H1 (cell line): ENCODE measurements around the gene NR2C2AP. TPM values are rescaled to one million over a fixed set of nuclear protein-coding genes. Genes with fewer than 3 reads are reported as not detected.
A peak's percentile ranks its signal among the peaks of the same experiment; 100 is the strongest.

Experiments
- CTCF ChIA-PET: fragments of 300-600 bp; sonication (Branson Sonifier 250); formaldehyde crosslinking; loops from one replicate; lab custom pipeline; 2021; ENCODE audit not compliant: partially characterized antibody; lab: Charles Lee
- POLR2A ChIA-PET: fragments of 300-600 bp; sonication (Branson Sonifier 250); formaldehyde crosslinking; loops from one replicate; lab custom pipeline; 2021; ENCODE audit warnings: inconsistent platforms; ENCODE audit not compliant: partially characterized antibody; lab: Charles Lee
- DNase-seq, 2 experiments: peaks; one replicate each; pipeline versions ENCODE4 v3.0.0 to v3.0.0-alpha.2; 2010 to 2022; ENCODE audit warnings: low spot score in 2 of 2, low read depth in 1 of 2, mixed read lengths in 1 of 2
- FAIRE-seq: peaks from 2 replicates; lab custom pipeline; 2011; peaks lifted over from hg19 to GRCh38; lab: Jason Lieb, UNC
- H2AFZ ChIP-seq: 2 replicates; pipeline ENCODE4 v1.8.1; 2012; ENCODE audit warnings: low read length, inconsistent platforms
- H2AK5ac ChIP-seq: 2 replicates; pipeline ENCODE4 v1.6.1; 2013; ENCODE audit warnings: low read depth, low read length
- H2BK120ac ChIP-seq: replicated peaks from 2 replicates; pipeline ENCODE3; 2013; ENCODE audit warnings: low read depth, low read length, inconsistent platforms
- H2BK12ac ChIP-seq: 2 replicates; pipeline ENCODE4 v1.6.1; 2013; ENCODE audit warnings: low read depth, low read length
- H2BK15ac ChIP-seq: 2 replicates; pipeline ENCODE4 v1.6.1; 2013; ENCODE audit warnings: low read length
- H2BK20ac ChIP-seq: 2 replicates; pipeline ENCODE4 v1.6.1; 2013; ENCODE audit warnings: low read length
- H2BK5ac ChIP-seq: 2 replicates; pipeline ENCODE4 v1.6.1; 2013; ENCODE audit warnings: low read depth, low read length
- H3K14ac ChIP-seq: 2 replicates; pipeline ENCODE4 v1.6.1; 2013; ENCODE audit warnings: inconsistent platforms; ENCODE audit not compliant: insufficient read length
- H3K18ac ChIP-seq: 2 replicates; pipeline ENCODE4 v1.6.1; 2013; ENCODE audit warnings: low read length; ENCODE audit errors: extremely low read depth
- H3K23ac ChIP-seq: 2 replicates; pipeline ENCODE4 v1.6.1; 2013; ENCODE audit warnings: inconsistent platforms; ENCODE audit not compliant: insufficient read length
- H3K23me2 ChIP-seq: 2 replicates; pipeline ENCODE4 v1.6.1; 2013; ENCODE audit warnings: low read depth, low read length
- H3K27ac ChIP-seq: 2 replicates; pipeline ENCODE4 v1.6.1; 2011; ENCODE audit warnings: low read depth, low read length, inconsistent platforms
- H3K27me3 ChIP-seq, 4 experiments: replicated peaks in 1 of 4; 1 replicate in 1 of 4; 2 replicates in 3 of 4; pipeline versions ENCODE4 v1.6.1 to v1.8.1; 2011 to 2013; ENCODE audit warnings: low read length in 3 of 4, mild to moderate bottlenecking in 3 of 4, inconsistent platforms in 2 of 4, mixed read lengths in 2 of 4, moderate library complexity in 1 of 4; ENCODE audit not compliant: control insufficient read depth in 3 of 4, insufficient read depth in 3 of 4; ENCODE audit errors: extremely low read depth in 1 of 4
- H3K36me3 ChIP-seq, 4 experiments: 2 replicates each; pipeline versions ENCODE4 v1.6.1 to v1.8.1; 2011 to 2013; ENCODE audit warnings: mild to moderate bottlenecking in 4 of 4, low read length in 3 of 4, moderate library complexity in 2 of 4, control low read depth in 1 of 4, inconsistent platforms in 1 of 4; ENCODE audit not compliant: insufficient read depth in 4 of 4, control insufficient read depth in 2 of 4
- H3K4ac ChIP-seq: replicated peaks from 2 replicates; pipeline ENCODE3; 2013; ENCODE audit warnings: low read length, low read depth, mixed read lengths, inconsistent platforms; ENCODE audit not compliant: insufficient read length
- H3K4me1 ChIP-seq, 4 experiments: replicated peaks in 1 of 4; 1 replicate in 1 of 4; 2 replicates in 3 of 4; pipeline versions ENCODE4 v1.6.1 to v1.8.1; 2011 to 2013; ENCODE audit warnings: low read length in 3 of 4, inconsistent platforms in 2 of 4, mixed read lengths in 1 of 4; ENCODE audit not compliant: insufficient read depth in 4 of 4, control insufficient read depth in 3 of 4
- H3K4me2 ChIP-seq, 2 experiments: 2 replicates each; pipeline versions ENCODE4 v1.6.1 to v1.8.1; 2011 to 2013; ENCODE audit warnings: low read depth in 2 of 2, low read length in 2 of 2, control low read depth in 1 of 2, inconsistent platforms in 1 of 2, mild to moderate bottlenecking in 1 of 2; ENCODE audit not compliant: insufficient read depth in 1 of 2
- H3K4me3 ChIP-seq, 4 experiments: fragments of 200-600, 300-600 bp in 1 of 4; sonication (generic), shearing (Covaris generic), sonication (Bioruptor Twin) in 1 of 4; 2 replicates each; pipeline versions ENCODE4 v1.5.1 to v1.8.1; 2011 to 2016; ENCODE audit warnings: low read length in 4 of 4, low read depth in 3 of 4, control low read depth in 2 of 4, inconsistent platforms in 2 of 4, mild to moderate bottlenecking in 2 of 4, mixed read lengths in 1 of 4, moderate library complexity in 1 of 4; ENCODE audit not compliant: insufficient read depth in 2 of 4; ENCODE audit errors: extremely low read depth in 1 of 4
- H3K56ac ChIP-seq: replicated peaks from 2 replicates; pipeline ENCODE3; 2013; ENCODE audit warnings: low read depth, mild to moderate bottlenecking, mixed read lengths, low read length, inconsistent platforms; ENCODE audit not compliant: insufficient read length
- H3K79me1 ChIP-seq: 2 replicates; pipeline ENCODE4 v1.6.1; 2013; ENCODE audit warnings: low read depth, low read length, control low read depth
- H3K79me2 ChIP-seq, 2 experiments: 2 replicates each; pipeline versions ENCODE4 v1.6.1 to v1.8.1; 2012 to 2013; ENCODE audit warnings: low read length in 2 of 2, mild to moderate bottlenecking in 2 of 2, inconsistent platforms in 1 of 2; ENCODE audit not compliant: insufficient read depth in 2 of 2, control insufficient read depth in 1 of 2
- H3K9ac ChIP-seq, 4 experiments: replicated peaks in 1 of 4; 1 replicate in 1 of 4; 2 replicates in 3 of 4; pipeline versions ENCODE4 v1.6.1 to v1.8.1; 2011 to 2013; ENCODE audit warnings: low read depth in 3 of 4, low read length in 3 of 4, control low read depth in 2 of 4, mild to moderate bottlenecking in 2 of 4, moderate library complexity in 2 of 4, inconsistent platforms in 1 of 4; ENCODE audit errors: extremely low read depth in 1 of 4
- H3K9me3 ChIP-seq, 2 experiments: 2 replicates each; pipeline versions ENCODE4 v1.6.1 to v1.8.1; 2012 to 2013; ENCODE audit warnings: mild to moderate bottlenecking in 2 of 2, moderate library complexity in 2 of 2, control low read depth in 1 of 2, inconsistent platforms in 1 of 2, low read depth in 1 of 2, low read length in 1 of 2, mixed read lengths in 1 of 2; ENCODE audit not compliant: insufficient read depth in 2 of 2
- H4K20me1 ChIP-seq, 2 experiments: replicated peaks in 1 of 2; 2 replicates each; pipeline versions ENCODE3 to v1.8.1; 2011 to 2013; ENCODE audit warnings: inconsistent platforms in 2 of 2, low read length in 2 of 2, mild to moderate bottlenecking in 1 of 2; ENCODE audit not compliant: insufficient read depth in 2 of 2, control insufficient read depth in 1 of 2
- H4K5ac ChIP-seq: 2 replicates; pipeline ENCODE4 v1.6.1; 2013; ENCODE audit warnings: low read length, low read depth, mixed read lengths, inconsistent platforms; ENCODE audit not compliant: insufficient read length
- H4K8ac ChIP-seq: 2 replicates; pipeline ENCODE4 v1.8.0; 2013; ENCODE audit warnings: mild to moderate bottlenecking, moderate library complexity, low read length, inconsistent platforms; ENCODE audit not compliant: insufficient read depth; ENCODE audit errors: extremely low read depth
- H4K91ac ChIP-seq: replicated peaks from 2 replicates; pipeline ENCODE3; 2013; ENCODE audit warnings: low read length, mixed read lengths, inconsistent platforms; ENCODE audit not compliant: insufficient read length
- JUN ChIP-seq: IDR thresholded peaks from 2 replicates; pipeline ENCODE4 v1.6.1; 2011; ENCODE audit warnings: low read depth, mild to moderate bottlenecking, improper control_type of control experiment, low read length
- RAD21 ChIP-seq, 2 experiments: IDR thresholded peaks in 1 of 2; conservative IDR thresholded peaks in 1 of 2; 2 replicates each; pipeline ENCODE4 v1.6.1; 2011; ENCODE audit warnings: low read depth in 2 of 2, low read length in 2 of 2, improper control_type of control experiment in 1 of 2, inconsistent platforms in 1 of 2, mild to moderate bottlenecking in 1 of 2, moderate library complexity in 1 of 2
- WGBS, 2 experiments: shearing (Covaris generic) in 1 of 2; methylation state at CpG; one replicate each; pipeline versions ENCODE4 v1.1.6 to v1.1.7; 2013 to 2015; ENCODE audit warnings: low lambda C conversion rate in 2 of 2, mixed read lengths in 2 of 2, inconsistent platforms in 1 of 2, low coverage in 1 of 2, missing lambda C conversion rate in 1 of 2; ENCODE audit not compliant: insufficient replicate concordance in 2 of 2, insufficient coverage in 1 of 2, insufficient read length in 1 of 2; ENCODE audit errors: extremely low coverage in 1 of 2, missing lambda C conversion rate in 1 of 2; 5-methylcytosine and 5-hydroxymethylcytosine counted together
- polyA plus RNA-seq, 7 experiments: library from polyadenylated mRNA; depleted of rRNA in 3 of 7; stranded (reverse) in 5 of 7; unstranded in 2 of 7; fragments of >200 nt in 5 of 7; fragments of 200-250 nt in 2 of 7; gene quantifications; 1 replicate in 5 of 7; 2 replicates in 1 of 7; 4 replicates in 1 of 7; pipeline versions ENCODE4 v1.2.1 to v1.2.3, GENCODE V29; 2011 to 2013; ENCODE audit warnings: missing spikeins in 2 of 7, mixed read lengths in 2 of 7
- total RNA-seq: library from RNA; stranded (reverse); fragmentation: NEBNext Ultra II Directional; extraction: Animal tissue kit (Norgen Biotek cat#: 25700); gene quantifications from 2 replicates; pipeline ENCODE4 v1.2.1, GENCODE V29; 2021
- TF ChIP-seq, protein P1 (sequence below), 3 experiments: IDR thresholded peaks; 1 replicate in 2 of 3; 2 replicates in 1 of 3; pipeline versions ENCODE4 v1.5.1 to v1.6.1; 2011; ENCODE audit warnings: low read length in 3 of 3, mild to moderate bottlenecking in 3 of 3, inconsistent platforms in 2 of 3, low read depth in 1 of 3, moderate library complexity in 1 of 3; ENCODE audit not compliant: insufficient read depth in 1 of 3; ENCODE audit errors: control extremely low read depth in 1 of 3

NR2C2AP gene
- total and polyA plus RNA-seq, 2 of the 8 experiments (the other 6 are each of a cell fraction or from before 2014, with no cell fraction given): 16.4 to 20.5 TPM

DNA sequence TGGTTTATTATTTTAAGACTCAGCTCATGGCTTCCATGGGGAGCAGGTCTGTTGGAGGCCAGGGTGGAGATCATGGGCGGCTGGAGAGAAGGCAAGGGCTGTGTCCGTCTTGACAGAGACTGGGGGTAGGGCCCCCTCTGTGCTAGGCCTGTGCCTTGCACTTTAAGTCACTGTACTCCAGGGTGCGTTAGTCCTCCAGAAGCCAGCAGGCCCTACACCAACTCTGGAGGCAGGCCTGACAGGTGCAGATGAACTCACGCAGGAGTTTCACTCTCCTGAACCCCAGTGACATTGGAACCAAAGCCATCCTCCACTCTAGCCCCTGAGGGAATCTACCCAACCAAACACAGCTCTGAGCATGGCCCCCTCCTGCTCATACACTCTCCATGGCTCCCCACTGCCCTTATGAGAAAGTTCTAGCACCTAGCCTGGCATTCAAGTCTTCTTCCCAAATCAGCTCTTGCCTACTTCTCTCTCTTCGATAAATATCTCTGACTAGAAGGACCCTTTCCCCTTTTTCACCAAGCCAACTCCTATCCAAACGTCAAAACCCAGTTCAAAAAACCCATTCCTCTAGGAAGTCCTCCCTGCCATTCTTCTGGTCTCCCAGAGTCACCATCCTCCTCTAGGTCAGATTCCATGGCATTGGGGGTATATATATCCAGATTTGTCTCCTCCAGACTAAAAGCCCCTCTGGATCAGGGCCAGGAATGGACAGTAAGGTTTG lies 48.3 kb downstream of the NR2C2AP start:
- Histone ChIP-seq H2BK5ac (no peak overlapping the region), H4K20me1 (no peaks in the 10 kb centered on the region), H2BK15ac (no peak overlapping the region), H4K8ac (no peak overlapping the region), H2BK120ac (no peak overlapping the region), H2AFZ (no peak overlapping the region), H3K56ac (no peak overlapping the region), H2BK20ac (no peak overlapping the region), H3K23ac (no peak overlapping the region), H3K4me2 (no peak overlapping the region), H3K4me1 (no peaks in the 10 kb centered on the region; a peak in 2 of 7 replicates), H3K14ac (no peak overlapping the region), H3K79me2 (no peaks in the 10 kb centered on the region), H3K9me3 (no peaks in the 10 kb centered on the region), H2AK5ac (no peak overlapping the region), H4K5ac (no peak overlapping the region)
- POLR2A ChIA-PET: interaction anchor here (1.0 to 9.4 kb wide), 5 partner anchors 9 to 93 kb away, joined by 3 to 133 read pairs (median 5); partner anchors contain the start of gene MEF2B
- FAIRE-seq: no peak
- DNase-seq: no peak
- TF ChIP-seq RAD21 (IDR thresholded peaks at IDR 0.05 in 1 of 2, conservative IDR thresholded peaks at IDR 0.05 in 1 of 2; ENCODE audit: low read depth in 2 of 2, low read length in 2 of 2) (peak in 1 of 2 experiments; percentile 30; a peak in 1 of 4 replicates), JUN (no peak)
- TF ChIP-seq, protein P1, sequence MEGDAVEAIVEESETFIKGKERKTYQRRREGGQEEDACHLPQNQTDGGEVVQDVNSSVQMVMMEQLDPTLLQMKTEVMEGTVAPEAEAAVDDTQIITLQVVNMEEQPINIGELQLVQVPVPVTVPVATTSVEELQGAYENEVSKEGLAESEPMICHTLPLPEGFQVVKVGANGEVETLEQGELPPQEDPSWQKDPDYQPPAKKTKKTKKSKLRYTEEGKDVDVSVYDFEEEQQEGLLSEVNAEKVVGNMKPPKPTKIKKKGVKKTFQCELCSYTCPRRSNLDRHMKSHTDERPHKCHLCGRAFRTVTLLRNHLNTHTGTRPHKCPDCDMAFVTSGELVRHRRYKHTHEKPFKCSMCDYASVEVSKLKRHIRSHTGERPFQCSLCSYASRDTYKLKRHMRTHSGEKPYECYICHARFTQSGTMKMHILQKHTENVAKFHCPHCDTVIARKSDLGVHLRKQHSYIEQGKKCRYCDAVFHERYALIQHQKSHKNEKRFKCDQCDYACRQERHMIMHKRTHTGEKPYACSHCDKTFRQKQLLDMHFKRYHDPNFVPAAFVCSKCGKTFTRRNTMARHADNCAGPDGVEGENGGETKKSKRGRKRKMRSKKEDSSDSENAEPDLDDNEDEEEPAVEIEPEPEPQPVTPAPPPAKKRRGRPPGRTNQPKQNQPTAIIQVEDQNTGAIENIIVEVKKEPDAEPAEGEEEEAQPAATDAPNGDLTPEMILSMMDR (IDR thresholded peaks at IDR 0.05; ENCODE audit: control extremely low read depth in 1 of 3, insufficient read depth in 1 of 3, low read depth in 1 of 3, low read length in 3 of 3): peak in 2 of 3 experiments; percentile 21 to 24; a peak in 3 of 4 replicates
- TF ChIP-seq, all 59 proteins: peak for 2
- H3K27me3 ChIP-seq: no peaks in the 10 kb centered on the region; a peak in 1 of 7 replicates
- no peaks in the 10 kb centered on the region for H3K23me2 ChIP-seq
- peaks cover 0 to 8% (median 0%) of the 10 kb centered on the region in 4 experiments; a peak in 1 of 8 replicates for H3K36me3 ChIP-seq
- H3K18ac ChIP-seq: no peak overlapping the region
- H2BK12ac ChIP-seq: 0 out of 2 replicates have a peak overlapping the region, but pooled peaks have one; percentile 42
- 92% methylated on average over 6 of the region's 6 CpGs; no CpG with 5 or more reads in 1 of the 2 experiments for WGBS, 2 experiments
- no peak overlapping the region for H4K91ac ChIP-seq
- H3K27ac ChIP-seq: no peak overlapping the region
- H3K9ac ChIP-seq: no peak overlapping the region
- H3K79me1 ChIP-seq: no peaks in the 10 kb centered on the region
- CTCF ChIA-PET: interaction anchor here (0.9 to 11.9 kb wide), 10 partner anchors 8 to 160 kb away, joined by 3 to 109 read pairs (median 4); partner anchors contain the start of gene MEF2B
- H3K4ac ChIP-seq: no peak overlapping the region
- H3K4me3 ChIP-seq: no peak overlapping the region
